Stimulated activated naive CD4-positive, alpha-beta T cell treated with Interleukin-2 at 50 U/mL for 16 hours (primary cell): ENCODE data around the gene PGAP1.
"Not testable (repeated sequence)": the region's sequence is repeated elsewhere in the genome, so short reads cannot be mapped to it uniquely, and the experiment has no call there.

Source experiments
- DNase-seq: peaks from one replicate; lab custom pipeline; 2025; lab: John Stamatoyannopoulos, UW

Gene PGAP1

DNA sequence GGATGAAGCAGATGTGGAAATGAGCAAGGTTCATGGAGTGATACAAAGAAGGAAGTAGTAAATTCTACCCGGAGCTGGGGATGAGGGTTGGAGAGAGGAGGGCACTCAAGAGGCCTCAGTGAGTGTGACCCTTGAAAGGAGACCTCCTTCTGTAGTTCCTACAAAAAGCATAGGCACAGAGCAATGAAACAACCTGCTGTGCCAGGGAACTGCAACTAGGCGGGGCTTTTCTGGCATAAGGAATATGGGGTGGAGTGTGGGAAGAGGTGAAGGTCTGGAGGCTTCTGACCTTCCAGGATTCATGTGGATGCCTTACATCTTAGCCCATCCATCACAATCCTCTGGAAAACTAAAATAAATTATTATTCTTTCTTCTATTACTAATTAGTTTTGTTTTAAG lies 25.5 kb upstream of the PGAP1 start:
- no peak for DNase-seq

DNA sequence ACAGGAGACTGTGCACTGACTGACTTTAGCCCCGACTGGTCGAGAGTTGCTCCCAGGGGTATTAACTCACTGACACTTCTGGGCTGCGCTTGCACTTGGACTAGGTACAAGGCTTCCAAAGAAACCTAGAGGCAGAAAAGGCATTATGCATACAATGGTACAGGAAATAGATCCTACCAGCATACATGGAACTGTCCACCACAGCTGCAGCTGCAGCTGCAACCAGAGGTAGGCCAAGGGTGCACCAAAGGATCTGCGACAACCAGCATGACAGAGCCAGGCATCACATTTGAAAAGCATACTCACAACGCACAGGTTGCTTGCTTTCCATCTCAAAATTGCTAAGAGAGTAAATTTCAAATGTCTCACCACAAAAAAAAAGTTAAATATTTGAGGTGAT lies 22.6 kb upstream of the PGAP1 start:
- no peak for DNase-seq

- DNase-seq: no peak
Measured at GRCh38 chr2:196944570-196944969, 18.1 kb upstream of the PGAP1 start.

- no peak for DNase-seq
Measured at GRCh38 chr2:196941398-196942078, 15.0 kb upstream of the PGAP1 start.

DNA sequence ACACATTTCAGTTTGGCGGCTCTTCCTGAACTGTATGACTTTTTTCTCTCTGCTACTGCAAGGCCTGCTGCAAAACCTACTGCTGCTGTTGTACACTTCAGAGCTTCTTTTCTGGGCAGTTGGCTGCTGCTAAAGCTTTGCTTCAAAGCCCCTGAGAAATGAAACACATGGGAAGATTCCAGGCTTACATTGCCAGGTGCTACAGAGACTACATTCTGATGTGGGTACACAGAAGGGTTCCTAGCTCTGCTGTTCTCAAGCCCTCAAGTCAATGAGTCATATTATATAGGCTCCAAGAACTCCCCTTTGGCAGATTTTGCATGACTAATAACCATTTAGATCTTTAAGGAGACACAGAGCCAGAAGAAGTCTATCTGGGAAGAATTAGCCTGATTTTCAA lies 12.9 kb upstream of the PGAP1 start:
- DNase-seq: no peak

DNA sequence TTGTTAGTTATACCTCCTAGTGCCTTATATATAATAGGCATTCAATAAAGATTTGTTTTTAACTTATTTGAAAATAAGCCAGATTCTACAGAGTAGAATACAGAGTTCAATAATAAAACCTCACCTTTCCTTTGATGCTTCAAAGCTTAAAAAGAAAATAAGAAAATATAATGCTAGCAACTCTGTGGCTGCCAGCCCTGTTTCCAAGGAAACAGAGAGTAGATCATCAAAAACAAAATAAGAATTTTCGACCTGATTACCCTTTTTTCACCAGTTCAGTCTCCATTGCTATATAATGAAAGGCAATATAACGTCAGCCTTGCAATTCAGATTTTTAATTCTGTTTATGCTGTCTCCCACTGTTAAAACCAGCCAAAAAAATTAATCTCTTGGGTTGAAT lies 8.9 kb upstream of the PGAP1 start:
- DNase-seq: no peak

DNA sequence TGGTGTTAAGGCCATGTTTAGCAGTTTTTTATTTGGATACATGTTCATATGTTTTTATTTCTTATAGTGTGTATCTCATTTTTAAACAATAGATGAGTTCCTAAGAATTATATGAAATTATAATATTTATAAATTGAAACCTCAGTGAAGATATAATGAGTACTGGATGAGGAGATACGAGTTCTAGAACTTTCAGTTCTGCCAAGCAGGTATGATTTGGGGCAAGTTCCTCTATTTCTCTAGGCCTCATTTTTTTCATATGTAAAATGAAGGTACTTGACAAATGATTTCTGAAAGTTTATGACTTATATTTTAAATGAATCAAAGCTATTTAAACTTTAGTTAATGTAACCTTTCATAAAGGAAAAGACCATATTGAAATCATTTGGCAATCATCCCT lies 8.2 kb upstream of the PGAP1 start:
- no peak for DNase-seq

DNA sequence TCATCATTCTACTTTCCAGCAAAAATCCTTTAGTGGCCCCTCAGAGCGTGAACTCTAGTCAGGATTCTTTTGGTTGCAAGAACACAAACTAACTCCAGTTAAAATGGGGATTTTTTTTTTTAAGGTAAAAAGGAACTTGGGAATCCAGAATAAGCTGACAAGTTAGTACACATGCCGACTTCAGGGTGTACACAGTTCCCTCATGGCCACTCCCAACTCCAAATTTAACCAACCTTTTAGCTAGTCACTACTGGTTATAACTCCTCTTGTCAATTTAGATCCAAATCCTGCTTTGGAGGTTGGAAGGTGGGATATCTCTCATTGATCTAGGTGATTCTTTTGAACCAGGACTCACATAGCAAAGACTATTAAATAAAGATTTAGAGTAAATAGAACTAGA lies 5.0 kb upstream of the PGAP1 start:
- DNase-seq: no peak

GRCh38 chr2:196927376-196928225 lies 1.1 kb upstream of the PGAP1 start:
- peak; percentile 45 for DNase-seq

- peak; percentile 39 for DNase-seq
Measured at GRCh38 chr2:196925768-196926561, 542 bp downstream of the PGAP1 start.

- no peak for DNase-seq
Measured at GRCh38 chr2:196925051-196925767, 1.3 kb downstream of the PGAP1 start.

GRCh38 chr2:196924051-196924450 lies 2.5 kb downstream of the PGAP1 start:
- no peak for DNase-seq

- no peak for DNase-seq
Measured at GRCh38 chr2:196918927-196919326, 7.6 kb downstream of the PGAP1 start.

GRCh38 chr2:196917802-196918201 lies 8.7 kb downstream of the PGAP1 start:
- no peak for DNase-seq

GRCh38 chr2:196915507-196916189 lies 10.9 kb downstream of the PGAP1 start:
- DNase-seq: no peak

DNA sequence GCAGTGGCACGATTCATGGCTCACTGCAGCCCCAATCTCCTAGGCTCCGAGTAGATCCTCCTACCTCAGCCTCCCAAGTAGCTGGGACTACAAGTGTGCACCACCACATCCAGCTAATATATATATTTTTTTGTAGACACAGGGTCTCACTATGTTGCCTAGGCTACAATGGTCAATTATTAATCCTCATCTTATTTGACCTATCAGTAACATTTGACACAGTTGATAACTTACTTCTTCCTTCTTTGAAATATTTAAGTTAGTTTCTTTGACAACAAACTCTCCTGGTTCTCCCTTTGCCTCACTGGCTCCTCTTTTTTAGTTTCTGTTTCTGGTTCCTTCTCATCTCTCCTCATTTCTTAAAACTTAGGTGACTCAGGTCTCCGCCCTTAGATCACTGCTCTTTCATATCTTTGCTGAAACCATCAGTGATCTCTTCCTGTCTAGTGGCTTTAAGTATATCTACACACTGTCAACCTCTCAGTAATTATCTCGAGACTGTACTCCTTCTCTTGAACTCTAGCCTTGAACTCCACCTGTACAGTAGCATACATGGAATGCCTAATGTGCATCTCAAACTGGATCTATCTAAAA lies 11.5 kb downstream of the PGAP1 start:
- DNase-seq: no peak

DNA sequence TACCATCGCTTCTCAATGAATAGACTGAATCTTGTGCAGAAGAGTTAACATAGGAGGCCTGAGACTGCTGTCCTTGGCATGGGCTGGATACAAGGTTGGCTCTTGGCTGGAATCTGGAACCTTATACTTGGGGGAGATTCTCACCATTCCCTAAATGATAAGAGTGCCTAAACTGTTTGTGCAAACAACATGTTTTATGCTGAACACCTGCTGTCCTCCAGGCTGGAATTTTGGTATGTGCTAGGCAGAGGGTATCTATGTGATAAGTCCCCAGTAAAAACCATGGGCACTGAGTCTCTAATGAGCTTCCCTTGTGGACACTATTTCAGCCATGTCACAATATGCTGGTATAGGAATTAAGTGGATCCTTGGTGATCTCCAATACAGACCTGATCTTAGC lies 12.8 kb downstream of the PGAP1 start:
- no peak for DNase-seq

- not testable (repeated sequence) for DNase-seq
Measured at GRCh38 chr2:196905365-196905764, 21.1 kb downstream of the PGAP1 start.

DNA sequence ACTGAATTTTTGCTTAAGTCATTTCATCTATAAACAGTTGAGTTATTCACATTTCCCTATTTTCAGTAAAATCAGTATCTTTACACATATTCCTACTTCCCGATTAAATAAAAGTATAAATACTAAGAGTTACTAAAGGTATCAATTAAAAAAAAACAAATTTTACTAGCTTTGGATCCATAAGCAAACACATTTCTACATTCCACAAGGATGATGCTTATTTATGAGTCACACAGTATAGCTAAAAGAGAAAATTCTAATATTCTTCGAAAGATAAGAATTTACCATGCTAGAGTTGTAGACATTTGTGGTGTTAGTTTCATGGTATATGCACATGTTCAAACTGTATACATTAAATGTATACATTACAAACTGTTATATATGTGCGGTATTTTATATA lies 23.7 kb downstream of the PGAP1 start:
- DNase-seq: no peak

GRCh38 chr2:196900843-196901242 lies 25.7 kb downstream of the PGAP1 start:
- DNase-seq: no peak

GRCh38 chr2:196899976-196900375 lies 26.5 kb downstream of the PGAP1 start:
- DNase-seq: no peak
